Fibroblast of mammary gland (primary cell): ENCODE measurements around the gene TBC1D24.

Experiments
- DNase-seq: peaks from one replicate; pipeline ENCODE4 v3.0.0-alpha.2; 2010; ENCODE audit warnings: low read depth
- H3K4me3 ChIP-seq: 2 replicates; pipeline ENCODE4 v1.5.1; 2011; ENCODE audit warnings: low read depth, mild to moderate bottlenecking, low read length, moderate library complexity; ENCODE audit not compliant: control insufficient read depth
- CTCF ChIP-seq: conservative IDR thresholded peaks from 2 replicates; pipeline ENCODE4 v1.5.1; 2011; ENCODE audit warnings: low read depth, low read length, inconsistent platforms; ENCODE audit not compliant: control insufficient read depth, insufficient read depth

Gene TBC1D24

GRCh38 chr16:2468725-2469398 is 6.1 kb upstream of the TBC1D24 start:
- DNase-seq: no peak
- H3K4me3 ChIP-seq: no peak overlapping the region
- no peak for TF ChIP-seq CTCF

- no peak for TF ChIP-seq CTCF
- no peak overlapping the region for H3K4me3 ChIP-seq
- DNase-seq: no peak
Measured at GRCh38 chr16:2469399-2470233, 5.3 kb upstream of the TBC1D24 start.

GRCh38 chr16:2470234-2470601 is 4.7 kb upstream of the TBC1D24 start:
- no peak for DNase-seq
- no peak for TF ChIP-seq CTCF
- no peak overlapping the region for H3K4me3 ChIP-seq

GRCh38 chr16:2470603-2471015 is 4.3 kb upstream of the TBC1D24 start:
- H3K4me3 ChIP-seq: no peak overlapping the region
- no peak for DNase-seq
- TF ChIP-seq CTCF: no peak

GRCh38 chr16:2471016-2471652 is 3.8 kb upstream of the TBC1D24 start, which contains the start of gene NTN3:
TSS of gene NTN3 (plus strand) at chr16:2471297. CDS start at chr16:2471702, 405 bp downstream.
- no peak for TF ChIP-seq CTCF
- H3K4me3 ChIP-seq: no peak within 1 kb of the TSS
- no peak for DNase-seq

GRCh38 chr16:2471653-2472487 is 3.1 kb upstream of the TBC1D24 start:
- DNase-seq: no peak
- no peak overlapping the region for H3K4me3 ChIP-seq
- no peak for TF ChIP-seq CTCF
